Esophagus muscularis mucosa (tissue), 4 donors: ENCODE measurements around the gene GNA12. TPM values are rescaled to one million over a fixed set of nuclear protein-coding genes. Genes with fewer than 3 reads are reported as not detected.
A peak's percentile ranks its signal among the peaks of the same experiment; 100 is the strongest.

ENCODE experiments used
- DNase-seq: peaks from one replicate; pipeline ENCODE4 v3.0.0-alpha.2; 2017; ENCODE audit errors: extremely low spot score
- H3K27ac ChIP-seq, 4 donors: fragments of 200-600 bp; sonication (generic); replicated peaks in 1 of 4; 1 replicate in 3 of 4; 2 replicates in 1 of 4; pipeline ENCODE4 v1.5.1; 2016 to 2019; ENCODE audit warnings: mild to moderate bottlenecking in 1 of 4
- H3K27me3 ChIP-seq, 4 donors: fragments of 200-600 bp; sonication (generic); one replicate each; pipeline versions ENCODE4 v1.5.1 to v1.6.0; 2016 to 2019
- H3K36me3 ChIP-seq, 4 donors: fragments of 200-600 bp; sonication (generic); one replicate each; pipeline ENCODE4 v1.5.1; 2016 to 2019
- H3K4me1 ChIP-seq, 4 donors: fragments of 200-600 bp; sonication (generic); one replicate each; pipeline ENCODE4 v1.5.1; 2016 to 2019
- H3K4me3 ChIP-seq, 4 donors: fragments of 200-600 bp; sonication (generic); 1 replicate in 2 of 4; 2 replicates in 2 of 4; pipeline ENCODE4 v1.5.1; 2016 to 2019; ENCODE audit warnings: mild to moderate bottlenecking in 4 of 4, moderate library complexity in 1 of 4
- H3K9me3 ChIP-seq, 4 donors: fragments of 200-600 bp; sonication (generic); 1 replicate in 3 of 4; 2 replicates in 1 of 4; pipeline ENCODE4 v1.5.1; 2016 to 2019
- EP300 ChIP-seq: sonication (generic); formaldehyde crosslinking; IDR thresholded peaks from one replicate; pipeline ENCODE4 v1.6.1; 2017; ENCODE audit warnings: antibody characterized with exemption
- POLR2A ChIP-seq: fragments of 450-650 bp; IDR thresholded peaks from one replicate; pipeline ENCODE4 v1.6.1; 2017; ENCODE audit warnings: antibody characterized with exemption, moderate library complexity, mild to moderate bottlenecking, low read depth
- POLR2AphosphoS5 ChIP-seq, 2 donors: sonication (generic); formaldehyde crosslinking; IDR thresholded peaks; one replicate each; pipeline ENCODE4 v1.6.1; 2017; ENCODE audit warnings: antibody characterized with exemption in 2 of 2
- WGBS: methylation state at CpG from one replicate; pipeline ENCODE4 v1.1.5; 2018; 5-methylcytosine and 5-hydroxymethylcytosine counted together
- intact Hi-C: fragments of 100-400 bp; cut with DNase I; formaldehyde crosslinking; loops from one replicate; pipeline ENCODE4 v1.15.1; 2023
- total RNA-seq, 4 donors: library from RNA; depleted of rRNA; stranded (reverse); fragments of >200 nt; gene quantifications; one replicate each; pipeline versions ENCODE4 v1.1.0 to v1.2.1, GENCODE V29; 2016
- TF ChIP-seq, protein P1 (sequence below), 3 experiments: fragments of 200-600 bp in 2 of 3; fragments of 450-650 bp in 1 of 3; sonication (generic) in 2 of 3; IDR thresholded peaks; one replicate each; pipeline ENCODE4 v1.5.1; 2017 to 2019; ENCODE audit warnings: antibody characterized with exemption in 3 of 3, mild to moderate bottlenecking in 2 of 3, moderate library complexity in 1 of 3

Gene GNA12
- total RNA-seq, 4 donors from 2014 or later: 25.3 to 61.8 (median 38.9) TPM

- Histone ChIP-seq H3K4me1 (peaks cover 7 to 19% (median 13%) of the 10 kb centered on the region in 4 donors), H3K4me3 (no peak overlapping the region), H3K27me3 (no peaks in the 10 kb centered on the region), H3K36me3 (peaks cover 0 to 39% (median 33%) of the 10 kb centered on the region in 4 donors), H3K27ac (peak overlapping the region; percentile 40 to 59 (median 57)), H3K9me3 (no peaks in the 10 kb centered on the region)
- whole genome bisulfite sequencing: 88% methylated on average over 9 of the region's 9 CpGs
- TF ChIP-seq POLR2AphosphoS5 (IDR thresholded peaks at IDR 0.05) (no peak), POLR2A (no peak), EP300 (no peak)
- TF ChIP-seq, protein P1, sequence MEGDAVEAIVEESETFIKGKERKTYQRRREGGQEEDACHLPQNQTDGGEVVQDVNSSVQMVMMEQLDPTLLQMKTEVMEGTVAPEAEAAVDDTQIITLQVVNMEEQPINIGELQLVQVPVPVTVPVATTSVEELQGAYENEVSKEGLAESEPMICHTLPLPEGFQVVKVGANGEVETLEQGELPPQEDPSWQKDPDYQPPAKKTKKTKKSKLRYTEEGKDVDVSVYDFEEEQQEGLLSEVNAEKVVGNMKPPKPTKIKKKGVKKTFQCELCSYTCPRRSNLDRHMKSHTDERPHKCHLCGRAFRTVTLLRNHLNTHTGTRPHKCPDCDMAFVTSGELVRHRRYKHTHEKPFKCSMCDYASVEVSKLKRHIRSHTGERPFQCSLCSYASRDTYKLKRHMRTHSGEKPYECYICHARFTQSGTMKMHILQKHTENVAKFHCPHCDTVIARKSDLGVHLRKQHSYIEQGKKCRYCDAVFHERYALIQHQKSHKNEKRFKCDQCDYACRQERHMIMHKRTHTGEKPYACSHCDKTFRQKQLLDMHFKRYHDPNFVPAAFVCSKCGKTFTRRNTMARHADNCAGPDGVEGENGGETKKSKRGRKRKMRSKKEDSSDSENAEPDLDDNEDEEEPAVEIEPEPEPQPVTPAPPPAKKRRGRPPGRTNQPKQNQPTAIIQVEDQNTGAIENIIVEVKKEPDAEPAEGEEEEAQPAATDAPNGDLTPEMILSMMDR (IDR thresholded peaks at IDR 0.05): no peak
- DNase-seq: no peak
- intact Hi-C loops: no loop called here
These were observed 48.2 kb downstream of the GNA12 start for GRCh38 chr7:2795906-2796305.

DNA sequence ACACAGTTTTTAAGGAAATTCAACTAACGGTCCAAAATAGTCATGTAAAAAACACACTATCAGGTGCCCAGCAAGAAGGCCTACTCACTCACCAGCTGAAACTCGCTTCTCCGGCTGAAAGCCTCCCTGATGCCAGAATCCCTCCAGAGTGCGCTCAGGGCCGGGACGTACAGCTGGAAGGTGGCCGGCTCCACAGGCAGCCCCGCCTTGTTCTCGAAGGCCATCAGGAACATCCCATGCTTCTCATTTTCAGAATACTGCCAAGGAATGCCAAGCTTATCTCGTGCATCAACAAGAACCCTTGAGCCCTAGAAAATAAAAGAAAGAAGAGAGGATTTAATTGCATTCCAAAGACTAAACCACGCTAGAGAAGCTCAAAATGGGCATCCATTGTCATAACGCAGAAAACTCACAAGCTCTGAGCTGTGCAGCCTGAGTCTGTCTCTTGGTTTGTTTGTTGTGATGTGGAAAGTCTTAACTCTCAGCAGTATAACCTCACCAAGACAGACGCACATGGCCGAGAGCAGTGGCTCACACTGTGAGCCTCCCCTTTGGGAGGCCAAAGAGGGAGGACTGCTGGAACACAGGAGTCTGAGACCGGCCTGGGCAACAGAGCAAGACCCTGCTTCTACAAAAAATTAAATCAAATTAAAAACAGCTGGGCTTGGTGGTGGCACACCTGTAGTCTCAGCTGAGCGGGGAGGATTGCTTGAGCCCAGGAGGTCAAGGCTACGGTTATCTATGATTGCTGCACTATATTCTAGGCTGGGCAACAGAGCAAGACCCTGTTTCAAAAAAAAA lies 49.1 kb downstream of the GNA12 start:
- peaks cover 6 to 18% (median 10%) of the 10 kb centered on the region in 4 donors for H3K4me1 ChIP-seq
- no peaks in the 10 kb centered on the region for H3K9me3 ChIP-seq
- no peaks in the 10 kb centered on the region for H3K27me3 ChIP-seq
- no peak for TF ChIP-seq EP300
- no peak for TF ChIP-seq POLR2A
- no peak for TF ChIP-seq POLR2AphosphoS5 (IDR thresholded peaks at IDR 0.05)
- TF ChIP-seq, protein P1 (IDR thresholded peaks at IDR 0.05): no peak
- no peak for DNase-seq
- intact Hi-C loops: no loop called here
- H3K36me3 ChIP-seq: peaks cover 0 to 44% (median 33%) of the 10 kb centered on the region in 4 donors
- 96% methylated on average over 17 of the region's 17 CpGs for WGBS
- no peak overlapping the region for H3K27ac ChIP-seq
- H3K4me3 ChIP-seq: no peak overlapping the region

DNA sequence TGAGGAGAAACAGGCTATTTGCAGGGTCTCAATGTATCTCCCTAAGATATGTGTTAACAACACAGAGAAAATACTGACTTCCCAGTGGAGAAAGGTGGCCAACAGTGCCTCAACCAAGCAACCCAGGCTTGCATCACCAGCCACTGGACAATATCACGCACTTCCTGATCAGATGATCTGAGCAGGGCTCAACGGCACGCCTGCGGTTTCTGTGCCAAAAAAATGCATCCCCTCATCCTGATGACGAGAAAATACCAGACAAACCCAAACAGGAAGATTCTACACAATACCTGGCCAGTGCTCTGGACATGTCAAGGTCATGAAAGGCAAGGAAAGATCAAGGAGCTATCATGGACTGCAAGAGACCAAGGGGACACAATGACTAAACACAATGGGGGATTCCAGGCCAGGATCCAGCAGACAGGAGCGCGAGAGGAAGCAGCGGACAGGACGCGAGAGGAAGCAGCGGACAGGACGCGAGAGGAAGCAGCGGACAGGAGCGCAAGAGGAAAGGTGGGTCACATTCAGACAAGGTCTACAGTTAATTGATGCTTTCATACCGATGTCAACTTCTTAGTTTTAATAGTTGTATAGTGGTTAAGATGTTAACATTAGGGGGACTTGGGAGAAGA lies 51.1 kb downstream of the GNA12 start:
- Histone ChIP-seq H3K4me1 (peaks cover 6 to 20% (median 11%) of the 10 kb centered on the region in 4 donors), H3K27me3 (no peaks in the 10 kb centered on the region), H3K4me3 (no peak overlapping the region), H3K36me3 (peaks cover 0 to 51% (median 45%) of the 10 kb centered on the region in 4 donors), H3K9me3 (no peaks in the 10 kb centered on the region), H3K27ac (no peak overlapping the region)
- TF ChIP-seq EP300: no peak
- TF ChIP-seq POLR2AphosphoS5 (IDR thresholded peaks at IDR 0.05): no peak
- no peak for TF ChIP-seq POLR2A
- TF ChIP-seq, protein P1 (IDR thresholded peaks at IDR 0.05): no peak
- intact Hi-C loops: no loop called here
- 90% methylated on average over 16 of the region's 16 CpGs for WGBS
- DNase-seq: no peak

GRCh38 chr7:2792235-2792634 lies 51.9 kb downstream of the GNA12 start:
- 88% methylated on average over 5 of the region's 5 CpGs for WGBS
- no peak overlapping the region for H3K4me3 ChIP-seq
- no peak for DNase-seq
- H3K4me1 ChIP-seq: peaks cover 6 to 20% (median 11%) of the 10 kb centered on the region in 4 donors
- H3K36me3 ChIP-seq: peaks cover 0 to 55% (median 45%) of the 10 kb centered on the region in 4 donors
- H3K27ac ChIP-seq: no peak overlapping the region
- TF ChIP-seq POLR2AphosphoS5 (IDR thresholded peaks at IDR 0.05) (no peak), EP300 (no peak), POLR2A (no peak)
- TF ChIP-seq, protein P1 (IDR thresholded peaks at IDR 0.05): no peak
- no peaks in the 10 kb centered on the region for H3K27me3 ChIP-seq
- no peaks in the 10 kb centered on the region for H3K9me3 ChIP-seq
- intact Hi-C loops: no loop called here
